IPS-20b (cell line): Measurements from ENCODE around the gene KLKB1.
"Not testable (repeated sequence)": the region's sequence is repeated elsewhere in the genome, so short reads cannot be mapped to it uniquely, and the experiment has no call there.

Source experiments
- H3K27ac ChIP-seq: one replicate; pipeline ENCODE4 v1.5.1; 2013; ENCODE audit warnings: low read length
- H3K27me3 ChIP-seq: 2 replicates; pipeline ENCODE4 v1.6.1; 2013; ENCODE audit warnings: mild to moderate bottlenecking, low read length, inconsistent platforms; ENCODE audit not compliant: insufficient read depth
- H3K36me3 ChIP-seq: 2 replicates; pipeline ENCODE4 v1.6.1; 2013; ENCODE audit warnings: low read depth, mild to moderate bottlenecking, inconsistent platforms, low read length, moderate library complexity; ENCODE audit not compliant: insufficient read depth
- H3K4me1 ChIP-seq: 2 replicates; pipeline ENCODE4 v1.6.1; 2013; ENCODE audit warnings: mild to moderate bottlenecking, control low read depth, inconsistent platforms, low read length, moderate library complexity; ENCODE audit not compliant: insufficient read depth
- H3K4me3 ChIP-seq: 2 replicates; pipeline ENCODE4 v1.5.1; 2013; ENCODE audit warnings: mild to moderate bottlenecking, low read length, inconsistent platforms
- H3K9ac ChIP-seq: 2 replicates; pipeline ENCODE4 v1.6.1; 2013; ENCODE audit warnings: low read depth, mild to moderate bottlenecking, inconsistent platforms, low read length, moderate library complexity
- H3K9me3 ChIP-seq: 2 replicates; pipeline ENCODE4 v1.6.1; 2013; ENCODE audit warnings: mild to moderate bottlenecking, low read depth, low read length, inconsistent platforms; ENCODE audit not compliant: insufficient read depth

The KLKB1 gene

DNA sequence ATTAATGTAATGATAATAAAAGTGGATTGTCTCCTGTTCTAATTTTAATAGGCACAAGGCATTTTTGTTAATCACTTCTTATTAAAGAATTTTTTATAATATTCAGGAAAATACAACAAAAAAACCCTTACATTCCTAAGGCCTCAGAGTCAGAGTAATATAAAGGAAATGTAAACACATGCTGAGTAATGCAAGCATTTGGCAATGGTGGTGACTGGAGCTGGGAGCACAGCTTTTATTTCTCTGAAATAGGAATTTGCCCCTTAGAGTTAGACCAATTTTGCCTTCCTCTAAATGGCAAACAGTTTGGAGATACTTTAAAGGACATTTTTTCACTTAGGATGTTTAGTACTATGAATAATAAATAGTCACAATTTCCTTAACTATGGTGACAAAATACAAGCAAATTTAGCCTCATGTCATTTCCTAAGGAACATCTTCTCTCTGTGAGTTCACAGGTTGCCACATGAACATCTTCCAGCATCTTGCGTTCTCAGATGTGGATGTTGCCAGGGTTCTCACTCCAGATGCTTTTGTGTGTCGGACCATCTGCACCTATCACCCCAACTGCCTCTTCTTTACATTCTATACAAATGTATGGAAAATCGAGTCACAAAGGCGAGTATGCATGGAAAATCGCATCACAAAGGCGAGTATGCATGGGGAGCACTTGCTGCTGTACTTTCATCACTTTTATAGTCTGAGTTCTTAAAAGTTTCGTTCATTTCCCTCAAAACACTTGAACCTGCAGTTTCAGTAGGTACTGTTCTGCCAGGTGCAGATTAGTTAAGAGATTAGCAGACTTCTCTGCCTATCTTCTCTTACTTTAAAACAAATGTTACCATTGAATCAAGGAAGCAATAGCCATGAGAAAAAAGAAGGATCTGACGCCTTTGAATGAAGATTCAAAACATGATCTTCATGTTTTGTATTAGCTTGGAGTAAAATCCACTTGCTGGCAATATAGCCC, 22.8 kb downstream of the KLKB1 start:
- Histone ChIP-seq H3K36me3 (peaks cover 10% of the 10 kb centered on the region; the same call in 1 of the 2 replicates), H3K27ac (peak overlapping the region; percentile 90), H3K9me3 (no peaks in the 10 kb centered on the region), H3K27me3 (no peaks in the 10 kb centered on the region), H3K4me1 (peaks cover 43% of the 10 kb centered on the region), H3K9ac (peak overlapping the region; percentile 81), H3K4me3 (peak overlapping the region; percentile 54)

DNA sequence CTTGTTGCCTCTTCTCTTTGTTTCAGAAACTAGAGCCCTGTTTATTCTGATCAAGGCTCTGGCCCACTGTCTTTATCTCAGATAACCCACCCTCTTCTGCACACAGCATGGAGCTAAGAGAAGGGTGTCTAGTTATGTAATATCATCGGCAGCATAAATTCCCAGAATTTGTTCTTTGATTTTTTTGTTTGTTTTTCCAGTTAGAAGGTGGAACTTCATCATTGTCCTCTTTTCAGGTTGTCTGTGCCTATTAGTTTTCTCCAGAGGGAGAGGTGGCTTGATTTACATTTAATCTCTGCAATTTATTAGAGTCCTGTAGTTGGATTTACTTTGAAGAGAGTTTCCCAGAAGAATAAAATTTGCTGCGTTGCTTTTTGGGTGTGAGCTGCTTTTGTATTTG, 23.5 kb downstream of the KLKB1 start:
- peak overlapping the region; percentile 90 for H3K27ac ChIP-seq
- H3K9ac ChIP-seq: peak overlapping the region; percentile 81
- H3K9me3 ChIP-seq: no peaks in the 10 kb centered on the region
- H3K36me3 ChIP-seq: peaks cover 4% of the 10 kb centered on the region; the same call in 1 of the 2 replicates
- peak overlapping the region; percentile 54 for H3K4me3 ChIP-seq
- peaks cover 43% of the 10 kb centered on the region for H3K4me1 ChIP-seq
- no peaks in the 10 kb centered on the region for H3K27me3 ChIP-seq

DNA sequence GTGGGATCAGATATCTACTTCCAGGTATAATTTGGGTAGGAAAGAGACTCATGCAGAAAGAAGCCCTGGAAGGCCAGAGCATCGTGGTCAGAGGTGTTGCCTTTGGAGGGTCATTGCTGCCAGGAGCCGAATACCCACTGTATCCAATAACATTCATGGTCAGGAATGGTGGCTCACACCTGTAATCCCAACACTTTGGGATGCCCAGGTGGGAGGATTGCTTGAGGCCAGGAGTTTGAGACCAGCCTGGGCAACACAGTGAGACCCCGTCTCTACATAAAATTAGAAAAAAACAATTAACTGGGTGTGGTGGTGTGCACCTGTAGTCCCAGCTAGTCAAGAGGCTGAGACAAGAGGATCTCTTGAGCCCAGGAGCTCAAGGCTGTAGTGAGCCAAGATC, 27.8 kb downstream of the KLKB1 start:
- no peak overlapping the region for H3K9ac ChIP-seq
- no peaks in the 10 kb centered on the region for H3K9me3 ChIP-seq
- no peak overlapping the region for H3K4me3 ChIP-seq
- H3K27me3 ChIP-seq: no peaks in the 10 kb centered on the region
- H3K4me1 ChIP-seq: peaks cover 20% of the 10 kb centered on the region
- no peak overlapping the region for H3K27ac ChIP-seq
- H3K36me3 ChIP-seq: peaks cover 20% of the 10 kb centered on the region

DNA sequence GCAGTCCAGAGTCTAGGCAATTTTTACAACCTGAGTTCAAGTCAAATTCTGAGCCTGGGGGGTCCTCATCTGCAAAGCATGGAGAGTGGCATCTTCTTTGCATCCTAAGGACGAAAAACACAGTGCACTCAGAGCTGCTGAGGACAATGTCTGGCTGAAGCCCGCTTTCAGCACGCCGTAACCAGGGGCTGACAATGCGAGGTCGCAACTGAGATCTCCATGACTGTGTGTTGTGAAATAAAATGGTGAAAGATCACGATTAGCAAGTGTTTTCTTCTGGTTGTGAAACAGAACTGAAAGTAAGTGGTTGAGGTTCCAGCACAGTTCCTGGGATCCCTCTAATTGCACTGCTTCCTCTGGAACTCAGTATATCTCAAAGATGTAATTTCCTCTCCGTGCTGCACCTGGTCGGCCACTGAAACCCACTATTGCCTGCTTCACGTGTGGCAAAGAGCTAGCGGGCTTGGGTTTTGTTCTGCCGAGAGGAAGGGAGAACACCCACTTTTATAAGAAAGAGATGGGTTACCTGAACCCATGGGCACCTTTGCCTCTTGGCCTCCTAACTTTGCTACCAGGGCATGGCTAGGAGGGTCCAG, 31.0 kb downstream of the KLKB1 start:
- Histone ChIP-seq H3K4me3 (no peak overlapping the region), H3K4me1 (0 out of 2 replicates have a peak, but pooled peaks cover 2% of the 10 kb centered on the region), H3K27ac (no peak overlapping the region), H3K27me3 (no peaks in the 10 kb centered on the region), H3K9ac (no peak overlapping the region), H3K36me3 (peaks cover 16% of the 10 kb centered on the region), H3K9me3 (no peaks in the 10 kb centered on the region)

DNA sequence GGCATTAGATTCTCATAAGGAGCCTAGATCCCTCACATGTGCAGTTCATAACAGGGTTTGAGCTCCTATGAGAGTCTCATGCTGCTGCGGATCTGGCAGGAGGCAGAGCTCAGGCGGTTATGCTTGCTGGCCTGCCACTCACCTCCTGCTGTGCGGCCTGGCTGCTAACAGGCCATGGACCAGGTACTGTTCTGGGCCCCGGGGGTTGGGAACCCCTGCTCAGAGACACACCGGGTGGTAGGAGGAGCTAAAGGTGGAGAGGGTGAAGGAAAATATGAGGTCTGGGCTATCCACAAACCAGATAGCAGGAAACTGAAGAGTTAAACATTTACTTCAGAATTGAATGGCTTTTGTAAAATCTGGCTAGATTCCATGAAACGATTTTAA, 32.8 kb downstream of the KLKB1 start:
- Histone ChIP-seq H3K9ac (no peak overlapping the region), H3K4me3 (no peak overlapping the region), H3K9me3 (no peaks in the 10 kb centered on the region), H3K27me3 (no peaks in the 10 kb centered on the region), H3K4me1 (peaks cover 10% of the 10 kb centered on the region; the same call in 1 of the 2 replicates), H3K36me3 (peaks cover 16% of the 10 kb centered on the region), H3K27ac (no peak overlapping the region)

DNA sequence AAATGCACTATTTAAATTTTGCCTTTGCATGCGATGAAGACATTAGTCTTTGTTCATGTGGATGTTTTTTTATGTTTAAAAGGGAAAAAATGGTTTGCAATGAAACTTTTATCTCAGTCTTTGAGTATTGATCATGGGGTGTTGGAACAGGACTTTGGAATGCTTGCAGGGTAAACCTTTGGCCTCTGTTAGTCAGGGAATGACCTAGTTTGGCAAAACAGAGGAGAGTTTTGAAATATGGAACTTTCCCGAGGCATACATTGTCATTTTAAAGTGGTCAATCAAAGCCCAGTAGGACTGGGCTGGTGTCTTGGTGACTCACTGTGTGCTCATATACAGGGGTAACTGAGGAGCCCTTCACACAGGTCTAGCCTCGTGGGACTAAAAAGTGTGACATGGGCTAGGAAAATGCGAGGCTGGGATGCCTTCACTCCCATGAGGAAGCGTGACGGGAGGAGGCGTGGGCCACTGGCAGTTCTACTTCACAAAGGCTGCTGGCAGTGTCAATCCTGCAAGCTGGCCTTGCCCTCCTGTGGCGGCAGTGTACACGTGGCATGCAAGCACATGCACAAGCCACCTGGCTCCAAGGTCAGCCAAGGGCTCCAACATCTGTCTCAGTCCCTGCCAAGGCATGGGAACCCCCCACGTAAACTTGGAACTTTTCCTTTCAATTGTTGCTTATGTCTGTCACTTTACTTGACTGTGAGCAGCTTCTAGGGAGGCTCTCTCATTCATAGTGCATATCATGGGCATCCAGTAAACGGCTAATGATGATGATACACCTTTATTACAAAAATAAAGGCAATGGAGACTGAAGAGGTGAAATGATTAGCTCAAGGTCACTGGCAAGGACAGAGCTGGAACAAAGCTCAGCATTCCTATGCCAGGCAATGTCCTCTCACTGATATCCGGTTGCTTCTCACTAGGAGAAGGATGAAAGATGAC, 33.5 kb downstream of the KLKB1 start:
- Histone ChIP-seq H3K4me1 (peaks cover 17% of the 10 kb centered on the region; the same call in 1 of the 2 replicates), H3K9ac (no peak overlapping the region)

DNA sequence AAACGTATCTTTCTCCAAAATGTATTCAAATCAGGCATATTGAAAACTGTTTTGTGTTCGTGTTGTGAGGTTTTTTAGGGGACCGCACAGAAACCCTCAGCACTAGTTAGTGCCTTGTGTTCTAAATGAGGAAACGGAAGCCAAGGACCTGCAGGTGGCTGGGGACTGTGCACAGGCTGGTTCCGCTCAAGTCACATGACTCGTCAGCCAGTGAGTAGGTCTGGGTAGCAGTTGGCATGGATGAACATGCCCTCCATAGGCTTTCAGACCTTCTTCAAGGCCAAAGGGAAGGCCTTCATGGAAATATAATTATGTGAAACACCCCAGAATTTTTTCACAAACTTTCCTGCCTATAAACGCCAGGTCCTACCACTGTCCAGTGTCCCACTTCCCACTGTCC, 37.4 kb downstream of the KLKB1 start:
- Histone ChIP-seq H3K4me1 (peaks cover 38% of the 10 kb centered on the region; the same call in 1 of the 2 replicates), H3K36me3 (no peaks in the 10 kb centered on the region), H3K27me3 (no peaks in the 10 kb centered on the region), H3K9ac (peak overlapping the region; percentile 51; the same call in 1 of the 2 replicates), H3K27ac (peak overlapping the region; percentile 45), H3K4me3 (no peak overlapping the region), H3K9me3 (no peaks in the 10 kb centered on the region)

More for the DNA sequence above, 33.5 kb downstream of the KLKB1 start:
- Histone ChIP-seq H3K9me3 (no peaks in the 10 kb centered on the region), H3K36me3 (peaks cover 16% of the 10 kb centered on the region), H3K27ac (no peak overlapping the region), H3K27me3 (no peaks in the 10 kb centered on the region), H3K4me3 (no peak overlapping the region)

DNA sequence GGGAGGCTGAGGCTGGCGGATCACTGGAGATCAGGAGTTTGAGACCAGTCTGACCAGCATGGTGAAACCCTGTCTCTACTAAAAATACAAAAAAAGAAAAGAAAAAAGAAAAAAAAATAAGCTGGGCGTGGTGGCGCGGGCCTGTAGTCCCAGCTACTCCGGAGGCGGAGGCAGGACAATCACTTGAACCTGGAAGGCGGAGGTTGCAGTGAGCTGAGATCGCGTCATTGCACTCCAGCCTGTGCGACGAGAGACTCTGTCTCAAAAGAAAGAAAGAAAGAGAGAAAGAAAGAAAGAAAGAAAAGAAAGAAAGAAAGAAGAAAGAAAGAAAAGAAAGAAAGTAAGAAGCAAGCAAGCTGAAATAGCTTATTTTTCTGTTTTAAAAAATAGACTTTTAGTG, 37.9 kb downstream of the KLKB1 start:
- H3K9ac ChIP-seq: peak overlapping the region; percentile 80; the same call in 1 of the 2 replicates
- H3K4me3 ChIP-seq: peak overlapping the region; percentile 62; the same call in 1 of the 2 replicates

DNA sequence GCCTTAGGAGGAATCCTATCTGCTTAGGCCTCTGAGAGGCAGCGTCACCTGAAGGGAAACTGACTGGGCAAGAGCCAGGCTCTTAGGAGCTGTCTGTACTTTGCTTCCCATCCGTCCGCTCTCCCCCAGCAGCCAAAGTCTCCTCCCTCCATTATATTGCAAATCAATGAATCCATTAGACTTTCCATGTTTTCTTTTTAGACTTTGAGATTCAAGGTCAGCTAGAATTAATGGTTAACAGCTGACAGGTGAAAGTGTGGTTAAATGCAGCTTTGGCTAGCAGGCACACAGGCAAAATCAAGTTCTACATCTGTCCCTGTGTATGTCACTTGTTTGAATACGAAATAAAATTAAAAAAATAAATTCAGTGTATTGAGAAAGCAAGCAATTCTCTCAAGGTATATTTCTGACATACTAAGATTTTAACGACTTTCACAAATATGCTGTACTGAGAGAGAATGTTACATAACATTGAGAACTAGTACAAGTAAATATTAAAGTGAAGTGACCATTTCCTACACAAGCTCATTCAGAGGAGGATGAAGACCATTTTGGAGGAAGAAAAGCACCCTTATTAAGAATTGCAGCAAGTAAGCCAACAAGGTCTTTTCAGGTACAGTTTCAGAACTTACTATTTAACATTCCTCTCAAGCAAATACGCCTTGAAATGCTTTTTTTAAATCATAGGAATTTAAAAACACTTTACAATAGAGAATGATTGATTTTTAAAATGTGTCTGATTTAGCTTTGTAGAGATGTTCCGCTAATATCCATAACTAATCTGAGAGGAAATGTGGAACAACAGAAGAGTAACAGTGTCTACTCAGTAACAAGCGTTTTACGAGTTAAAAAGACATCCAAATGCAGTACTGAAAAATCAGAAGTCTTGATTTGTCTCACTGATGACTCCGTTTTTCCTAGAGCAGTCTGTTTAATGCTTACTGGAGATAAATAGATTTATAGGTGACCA, 38.7 kb downstream of the KLKB1 start, which contains the start of gene F11:
TSS of gene F11 (plus strand) at position 507 of the 970 bp plus-strand sequence. CDS start 948 bp downstream, outside the sequence.
- H3K4me1 ChIP-seq: peaks cover 36% of the 10 kb centered on the region; the same call in 1 of the 2 replicates
- H3K27me3 ChIP-seq: no peaks in the 10 kb centered on the region
- H3K27ac ChIP-seq: peak within 1 kb of the TSS; percentile 88
- H3K9me3 ChIP-seq: no peaks in the 10 kb centered on the region
- no peaks in the 10 kb centered on the region for H3K36me3 ChIP-seq
- peak within 1 kb of the TSS; percentile 80; the same call in 1 of the 2 replicates for H3K9ac ChIP-seq
- H3K4me3 ChIP-seq: peak within 1 kb of the TSS; percentile 62

More for the DNA sequence above, 37.9 kb downstream of the KLKB1 start:
- H3K36me3 ChIP-seq, H3K27me3 ChIP-seq, H3K9me3 ChIP-seq: not testable (repeated sequence)
- peak overlapping the region; percentile 45 for H3K27ac ChIP-seq
- peaks cover 38% of the 10 kb centered on the region; the same call in 1 of the 2 replicates for H3K4me1 ChIP-seq

DNA sequence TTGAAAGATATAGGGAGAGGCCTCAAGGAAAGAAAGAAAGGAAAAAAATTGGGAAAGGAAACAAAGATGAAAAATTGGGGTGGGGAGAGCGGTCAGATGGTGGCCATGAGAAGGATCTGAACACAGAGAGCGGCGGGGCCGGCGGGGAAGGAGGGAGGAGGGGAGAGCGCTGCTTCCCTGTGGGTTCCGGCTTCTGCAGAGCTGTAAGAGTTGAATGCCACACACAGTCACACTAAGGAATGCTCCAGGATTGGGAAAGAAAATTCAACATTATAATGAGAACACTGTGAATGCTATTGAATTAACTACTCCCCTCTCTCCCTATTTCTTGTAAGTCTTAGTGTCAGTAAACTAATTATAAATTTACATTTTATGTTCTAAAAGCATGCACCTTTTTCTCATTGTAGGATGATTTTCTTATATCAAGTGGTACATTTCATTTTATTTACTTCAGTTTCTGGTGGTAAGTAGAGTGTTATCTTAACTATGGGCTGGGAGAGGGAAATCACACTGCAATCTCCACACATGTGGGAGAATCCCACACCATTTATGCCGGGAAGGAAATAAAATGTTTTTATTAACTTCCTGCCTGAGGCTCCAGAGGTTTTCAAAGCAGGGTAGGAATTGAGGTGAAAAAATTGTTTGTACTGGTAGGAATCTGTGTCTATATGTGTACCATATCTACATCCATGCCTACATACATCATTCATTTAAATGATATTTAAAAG, 39.6 kb downstream of the KLKB1 start:
- Histone ChIP-seq H3K27ac (peak overlapping the region; percentile 88), H3K9ac (peak overlapping the region; percentile 80; the same call in 1 of the 2 replicates), H3K4me1 (peaks cover 36% of the 10 kb centered on the region; the same call in 1 of the 2 replicates), H3K36me3 (no peaks in the 10 kb centered on the region), H3K4me3 (peak overlapping the region; percentile 62), H3K27me3 (no peaks in the 10 kb centered on the region), H3K9me3 (no peaks in the 10 kb centered on the region)
